ENCODE measurements around the gene SUPT4H1. TPM values are rescaled to one million over a fixed set of nuclear protein-coding genes. Genes with fewer than 3 reads are reported as not detected.
A peak's percentile ranks its signal among the peaks of the same experiment; 100 is the strongest.

Gene SUPT4H1
- total and polyA plus RNA-seq, 9 of the 15 experiments (the other 6 are each of a cell fraction or from before 2014, with no cell fraction given): 62.1 to 320 (median 117) TPM

DNA sequence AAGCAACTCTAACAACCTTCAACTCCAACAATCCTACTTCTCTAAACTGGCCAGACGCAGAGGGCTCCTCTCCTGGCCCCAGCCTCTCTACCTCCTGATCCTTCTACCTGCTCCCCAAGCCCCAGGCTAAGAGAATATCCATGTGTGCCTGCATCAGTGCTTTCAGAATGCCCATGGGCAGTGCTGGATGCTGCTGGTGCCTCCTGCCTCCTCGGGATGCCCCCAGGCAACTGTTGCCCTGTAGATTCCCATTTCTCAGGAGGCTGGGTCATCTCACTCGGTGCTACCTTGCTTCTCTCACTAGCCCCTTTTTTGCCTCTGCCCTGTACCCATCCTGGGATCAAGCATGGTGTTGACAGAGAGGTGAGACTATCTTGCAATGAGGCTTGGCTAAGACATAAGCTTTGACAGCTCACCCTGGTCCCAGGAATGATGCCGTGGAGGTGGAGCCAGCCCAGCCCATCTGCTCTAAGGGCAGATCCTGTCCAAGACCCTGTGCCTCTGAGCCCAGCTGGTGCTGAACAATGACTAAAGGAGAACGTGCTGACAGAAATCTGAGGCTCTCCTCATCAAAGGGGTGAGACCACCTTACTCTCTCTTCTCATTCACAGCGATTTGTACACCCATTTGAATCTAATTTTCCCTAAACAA, 19.4 kb upstream of the SUPT4H1 start:
- intact Hi-C loops (cut with micrococcal nuclease): no loop called here
- POLR2A ChIA-PET: interaction anchor here (1.4 kb wide), 1 partner anchor 19 kb away, joined by 4 read pairs; the partner anchor contains the start of gene SUPT4H1
- Histone ChIP-seq H4K20me1 (replicated peaks; ENCODE audit: control insufficient read depth, insufficient read depth, low read length) (no peaks in the 10 kb centered on the region), H3K27ac (ENCODE audit: extremely low read depth, low read depth, low read length) (no peak overlapping the region), H3K9ac (ENCODE audit: insufficient read depth in 1 of 2, low read depth in 2 of 2, low read length in 2 of 2) (0 out of 4 replicates have a peak overlapping the region, but pooled peaks of 1 of the 2 experiments have one; percentile 18), H3K4me3 (no peak overlapping the region), H3K9me3 (replicated peaks; ENCODE audit: control insufficient read depth, insufficient read depth, low read depth, low read length) (no peaks in the 10 kb centered on the region), H2AFZ (ENCODE audit: low read depth, low read length) (no peak overlapping the region), H3K27me3 (ENCODE audit: control insufficient read depth in 2 of 2, insufficient read depth in 2 of 2, low read length in 2 of 2) (no peaks in the 10 kb centered on the region), H3K4me1 (replicated peaks in 1 of 2; ENCODE audit: control insufficient read depth in 2 of 2, insufficient read depth in 2 of 2, low read length in 2 of 2) (peaks cover 6 to 10% of the 10 kb centered on the region in 2 experiments; a peak in 3 of 5 replicates), H3K4me2 (ENCODE audit: insufficient read depth, low read length) (no peak overlapping the region), H3K9me1 (ENCODE audit: control insufficient read depth, insufficient read depth, low read length) (no peaks in the 10 kb centered on the region), H3K79me2 (ENCODE audit: control insufficient read depth, insufficient read depth, low read length) (no peaks in the 10 kb centered on the region), H3K36me3 (ENCODE audit: control insufficient read depth, insufficient read depth, low read length) (no peaks in the 10 kb centered on the region)
- BruUV-seq (replicated peaks): no TSS peak
- in situ Hi-C loops (cut with MboI): no loop called here
- no peak for TF ChIP-seq U2AF1 (optimal IDR thresholded peaks at IDR 0.05; ENCODE audit: low read depth, low read length)
- TF ChIP-seq, protein P1, sequence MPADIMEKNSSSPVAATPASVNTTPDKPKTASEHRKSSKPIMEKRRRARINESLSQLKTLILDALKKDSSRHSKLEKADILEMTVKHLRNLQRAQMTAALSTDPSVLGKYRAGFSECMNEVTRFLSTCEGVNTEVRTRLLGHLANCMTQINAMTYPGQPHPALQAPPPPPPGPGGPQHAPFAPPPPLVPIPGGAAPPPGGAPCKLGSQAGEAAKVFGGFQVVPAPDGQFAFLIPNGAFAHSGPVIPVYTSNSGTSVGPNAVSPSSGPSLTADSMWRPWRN (IDR thresholded peaks at IDR 0.05; ENCODE audit: low read depth): no peak
- TF ChIP-seq MAFF (IDR thresholded peaks at IDR 0.05; ENCODE audit: low read length): no peak
- TF ChIP-seq ZZZ3 (IDR thresholded peaks at IDR 0.05): no peak
- no peak for TF ChIP-seq STAG1 (CRISPR knock-in tag; IDR thresholded peaks at IDR 0.05; ENCODE audit: borderline replicate concordance)
- TF ChIP-seq BCL6 (CRISPR knock-in tag; IDR thresholded peaks at IDR 0.05): no peak
- FAIRE-seq (no peak), ATAC-seq (no peak), DNase-seq (ENCODE audit: extremely low read depth in 1 of 4, low spot score in 3 of 4) (no peak)
- WGBS (ENCODE audit: insufficient coverage, low coverage, missing lambda C conversion rate): 23% methylated on average over 6 of the region's 6 CpGs
- CTCF ChIA-PET (ENCODE audit: low intra/inter-chr PET ratio): no interaction called here
